ENCODE measurements around the gene PSMD11.

DNA sequence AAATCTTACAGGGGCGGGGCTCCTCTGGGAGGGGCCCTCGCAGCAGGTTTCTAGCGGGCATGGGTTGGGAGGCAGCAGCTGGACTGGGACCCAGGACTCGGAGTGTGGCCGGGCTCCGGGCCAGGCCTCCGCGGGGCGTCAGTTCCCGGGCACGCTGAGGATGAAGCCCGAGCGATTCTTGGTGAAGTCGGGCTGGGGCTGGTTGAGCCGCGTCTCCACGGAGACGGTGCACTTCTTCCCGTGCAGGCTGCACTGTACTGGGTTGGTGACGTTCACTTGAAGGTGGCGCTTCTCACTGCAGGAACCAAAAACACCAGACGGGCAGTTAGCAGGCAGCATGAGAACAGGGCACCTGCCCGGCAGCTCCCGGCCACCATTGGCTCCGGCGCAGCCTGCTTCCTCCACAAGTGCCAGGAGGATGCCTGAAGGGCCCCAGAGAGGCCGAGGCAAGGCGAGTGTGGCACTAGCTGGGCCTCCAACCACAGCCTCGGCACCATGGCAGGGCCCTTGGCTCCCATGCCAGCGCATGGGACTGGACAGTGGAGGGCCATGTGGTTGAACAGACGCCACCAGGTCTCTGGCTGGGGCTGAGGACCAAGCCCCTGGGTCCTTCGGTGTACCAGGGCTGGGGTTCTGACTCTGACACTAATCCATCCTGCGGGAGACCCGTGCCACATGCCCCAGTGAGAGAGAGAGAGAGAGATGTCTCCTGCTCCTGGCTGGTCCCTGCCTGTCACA is 50.5 kb downstream of the PSMD11 start:
- TF ChIP-seq, protein P1, sequence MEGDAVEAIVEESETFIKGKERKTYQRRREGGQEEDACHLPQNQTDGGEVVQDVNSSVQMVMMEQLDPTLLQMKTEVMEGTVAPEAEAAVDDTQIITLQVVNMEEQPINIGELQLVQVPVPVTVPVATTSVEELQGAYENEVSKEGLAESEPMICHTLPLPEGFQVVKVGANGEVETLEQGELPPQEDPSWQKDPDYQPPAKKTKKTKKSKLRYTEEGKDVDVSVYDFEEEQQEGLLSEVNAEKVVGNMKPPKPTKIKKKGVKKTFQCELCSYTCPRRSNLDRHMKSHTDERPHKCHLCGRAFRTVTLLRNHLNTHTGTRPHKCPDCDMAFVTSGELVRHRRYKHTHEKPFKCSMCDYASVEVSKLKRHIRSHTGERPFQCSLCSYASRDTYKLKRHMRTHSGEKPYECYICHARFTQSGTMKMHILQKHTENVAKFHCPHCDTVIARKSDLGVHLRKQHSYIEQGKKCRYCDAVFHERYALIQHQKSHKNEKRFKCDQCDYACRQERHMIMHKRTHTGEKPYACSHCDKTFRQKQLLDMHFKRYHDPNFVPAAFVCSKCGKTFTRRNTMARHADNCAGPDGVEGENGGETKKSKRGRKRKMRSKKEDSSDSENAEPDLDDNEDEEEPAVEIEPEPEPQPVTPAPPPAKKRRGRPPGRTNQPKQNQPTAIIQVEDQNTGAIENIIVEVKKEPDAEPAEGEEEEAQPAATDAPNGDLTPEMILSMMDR (conservative IDR thresholded peaks at IDR 0.05; ENCODE audit: low read depth, low read length), result no peak
- TF ChIP-seq EZH2 (IDR thresholded peaks at IDR 0.05; ENCODE audit: low read length, unreplicated experiment) (no peak), EZH2phosphoT487 (IDR thresholded peaks at IDR 0.05; ENCODE audit: borderline replicate concordance, low read length) (no peak)

Measured in PC-3 (cell line).